HEK293 (cell line): Measurements from ENCODE around the gene EFCAB12.

ENCODE experiments used
- CTCF ChIA-PET: fragments of 350-600 bp; formaldehyde crosslinking; extraction: SDS; loops from one replicate; lab custom pipeline; 2021; ENCODE audit warnings: antibody characterized with exemption; lab: Yijun Ruan, JAX
- POLR2A ChIA-PET: fragments of 300-600 bp; formaldehyde crosslinking; extraction: SDS; loops from one replicate; lab custom pipeline; 2020; ENCODE audit warnings: antibody characterized with exemption, inconsistent platforms; lab: Yijun Ruan, JAX
- H3K27ac ChIP-seq: fragments of 200-500 bp; sonication (Bioruptor generic); 2 replicates; pipeline ENCODE4 v1.5.1; 2014; ENCODE audit warnings: low read depth, low read length, control low read depth, inconsistent platforms; ENCODE audit errors: extremely low read depth
- H3K36me3 ChIP-seq, 2 experiments: fragments of 200-500 bp in 1 of 2; sonication (Bioruptor generic) in 1 of 2; 1 replicate in 1 of 2; 2 replicates in 1 of 2; pipeline ENCODE4 v1.5.1; 2014 to 2017; ENCODE audit warnings: inconsistent platforms in 2 of 2, low read length in 2 of 2; ENCODE audit not compliant: control insufficient read depth in 2 of 2, insufficient read depth in 1 of 2
- H3K4me1 ChIP-seq: fragments of 200-500 bp; sonication (Bioruptor generic); 2 replicates; pipeline ENCODE4 v1.5.1; 2014; ENCODE audit warnings: mild to moderate bottlenecking, low read length, inconsistent platforms; ENCODE audit not compliant: control insufficient read depth, insufficient read depth
- H3K4me3 ChIP-seq: 2 replicates; pipeline ENCODE4 v1.5.1; 2011; ENCODE audit warnings: low read depth, mild to moderate bottlenecking, control low read depth, low read length, moderate library complexity
- H3K9me3 ChIP-seq: fragments of 200-500 bp; sonication (Bioruptor generic); 2 replicates; pipeline ENCODE4 v1.5.1; 2014; ENCODE audit warnings: low read depth, low read length, inconsistent platforms; ENCODE audit not compliant: control insufficient read depth, insufficient read depth
- EGR2 ChIP-seq: fragments of 450-650 bp; formaldehyde crosslinking; IDR thresholded peaks from 2 replicates; pipeline ENCODE4 v1.5.1; 2016; ENCODE audit warnings: low read depth, missing biosample characterization, missing genetic modification characterization
- KLF16 ChIP-seq: fragments of 450-650 bp; formaldehyde crosslinking; IDR thresholded peaks from 2 replicates; pipeline ENCODE4 v1.5.1; 2017; ENCODE audit warnings: missing biosample characterization, missing genetic modification characterization
- KLF9 ChIP-seq: fragments of 450-650 bp; formaldehyde crosslinking; IDR thresholded peaks from 2 replicates; pipeline ENCODE4 v1.5.1; 2016; ENCODE audit warnings: missing biosample characterization, missing genetic modification characterization, low read depth
- REST ChIP-seq: fragments of 450-650 bp; formaldehyde crosslinking; IDR thresholded peaks from 2 replicates; pipeline ENCODE4 v1.5.1; 2016; ENCODE audit warnings: missing biosample characterization, missing genetic modification characterization
- SP2 ChIP-seq: fragments of 450-650 bp; formaldehyde crosslinking; IDR thresholded peaks from 2 replicates; pipeline ENCODE4 v1.5.1; 2016; ENCODE audit warnings: missing biosample characterization, missing genetic modification characterization
- ZBTB10 ChIP-seq: fragments of 450-650 bp; formaldehyde crosslinking; IDR thresholded peaks from 2 replicates; pipeline ENCODE4 v1.5.1; 2016; ENCODE audit warnings: missing biosample characterization, missing genetic modification characterization
- ZNF174 ChIP-seq: fragments of 450-650 bp; formaldehyde crosslinking; IDR thresholded peaks from 2 replicates; pipeline ENCODE4 v1.5.0; 2017; ENCODE audit warnings: missing biosample characterization, mild to moderate bottlenecking, missing genetic modification characterization
- ZNF335 ChIP-seq: fragments of 450-650 bp; formaldehyde crosslinking; conservative IDR thresholded peaks from 2 replicates; pipeline ENCODE4 v1.5.1; 2016; ENCODE audit warnings: missing biosample characterization, missing genetic modification characterization
- ZNF362 ChIP-seq: fragments of 450-650 bp; formaldehyde crosslinking; IDR thresholded peaks from 2 replicates; pipeline ENCODE4 v1.5.1; 2016; ENCODE audit warnings: missing biosample characterization, missing genetic modification characterization
- ZNF426 ChIP-seq: fragments of 450-650 bp; formaldehyde crosslinking; IDR thresholded peaks from 2 replicates; pipeline ENCODE4 v1.5.1; 2017; ENCODE audit warnings: missing biosample characterization, missing genetic modification characterization, mild to moderate bottlenecking, inconsistent platforms, moderate library complexity
- ZNF529 ChIP-seq: fragments of 450-650 bp; formaldehyde crosslinking; IDR thresholded peaks from 2 replicates; pipeline ENCODE4 v1.5.1; 2017; ENCODE audit warnings: missing genetic modification characterization, missing biosample characterization; ENCODE audit not compliant: insufficient replicate concordance
- ZNF555 ChIP-seq: fragments of 450-650 bp; formaldehyde crosslinking; conservative IDR thresholded peaks from 2 replicates; pipeline ENCODE4 v1.5.1; 2017; ENCODE audit warnings: missing biosample characterization, mild to moderate bottlenecking, missing genetic modification characterization, inconsistent platforms
- ZNF558 ChIP-seq: fragments of 450-650 bp; formaldehyde crosslinking; IDR thresholded peaks from 2 replicates; pipeline ENCODE4 v1.5.1; 2016; ENCODE audit warnings: missing biosample characterization, missing genetic modification characterization
- ZNF561 ChIP-seq: fragments of 450-650 bp; IDR thresholded peaks from 2 replicates; pipeline ENCODE4 v1.5.1; 2018; ENCODE audit warnings: missing biosample characterization, missing genetic modification characterization, borderline replicate concordance
- ZNF585B ChIP-seq: fragments of 450-650 bp; formaldehyde crosslinking; IDR thresholded peaks from 2 replicates; pipeline ENCODE4 v1.5.1; 2016; ENCODE audit warnings: missing biosample characterization, missing genetic modification characterization
- ZNF670 ChIP-seq: fragments of 450-650 bp; formaldehyde crosslinking; IDR thresholded peaks from 2 replicates; pipeline ENCODE4 v1.5.1; 2016; ENCODE audit warnings: missing biosample characterization, missing genetic modification characterization, low read depth
- ZNF76 ChIP-seq: fragments of 450-650 bp; formaldehyde crosslinking; IDR thresholded peaks from 2 replicates; pipeline ENCODE4; 2016; ENCODE audit warnings: low read depth, missing biosample characterization, missing genetic modification characterization, borderline replicate concordance
- ZNF843 ChIP-seq: fragments of 450-650 bp; formaldehyde crosslinking; IDR thresholded peaks from 2 replicates; pipeline ENCODE4 v1.5.1; 2016; ENCODE audit warnings: missing biosample characterization, missing genetic modification characterization

The EFCAB12 gene

GRCh38 chr3:129435367-129435766, 6.9 kb upstream of the EFCAB12 start:
- POLR2A ChIA-PET = interaction anchor here (0.5 to 0.6 kb wide), 2 partner anchors 9 to 321 kb away, joined by 3 to 6 read pairs; no protein-coding TSS in a partner anchor
- TF ChIP-seq ZNF558 (tag by site-specific recombination) = no peak
- TF ChIP-seq REST (tag by site-specific recombination) = no peak
- TF ChIP-seq ZNF670 = no peak
- no peak for TF ChIP-seq KLF9
- TF ChIP-seq ZNF426 = no peak
- no peak for TF ChIP-seq ZNF585B (tag by site-specific recombination)
- TF ChIP-seq ZNF335 (tag by site-specific recombination) = no peak
- TF ChIP-seq ZNF555 (tag by site-specific recombination) = no peak
- TF ChIP-seq ZNF561 (tag by site-specific recombination) = no peak
- TF ChIP-seq ZNF362 (tag by site-specific recombination) = no peak
- TF ChIP-seq KLF16 (tag by site-specific recombination) = no peak
- no peak for TF ChIP-seq EGR2 (tag by site-specific recombination)
- no peak for TF ChIP-seq ZNF529 (tag by site-specific recombination)
- Histone ChIP-seq H3K27ac (no peak overlapping the region), H3K4me1 (no peaks in the 10 kb centered on the region), H3K36me3 (peaks cover 6 to 66% of the 10 kb centered on the region in 2 experiments), H3K9me3 (no peaks in the 10 kb centered on the region), H3K4me3 (no peak overlapping the region)
- CTCF ChIA-PET = interaction anchor here (0.7 to 1.2 kb wide), 3 partner anchors 8 to 273 kb away, joined by 3 to 18 read pairs (median 3); no protein-coding TSS in a partner anchor

GRCh38 chr3:129434140-129434539, 5.7 kb upstream of the EFCAB12 start:
- peaks cover 6 to 75% of the 10 kb centered on the region in 2 experiments for H3K36me3 ChIP-seq
- no peaks in the 10 kb centered on the region for H3K4me1 ChIP-seq
- no peak overlapping the region for H3K27ac ChIP-seq
- CTCF ChIA-PET = interaction anchor here (1.1 kb wide), 1 partner anchor 51 kb away, joined by 4 read pairs; no protein-coding TSS in a partner anchor
- TF ChIP-seq ZNF174 (tag by site-specific recombination) (no peak), SP2 (tag by site-specific recombination) (no peak), KLF9 (no peak), ZNF76 (tag by site-specific recombination) (no peak), ZNF843 (tag by site-specific recombination) (no peak), ZBTB10 (tag by site-specific recombination) (no peak)
- H3K4me3 ChIP-seq = no peak overlapping the region
- H3K9me3 ChIP-seq = no peaks in the 10 kb centered on the region
- POLR2A ChIA-PET = no interaction called here
